HG03045 (cell line): ENCODE results near the gene DBH.

Source experiments
- ATAC-seq: cut with Tn5 transposase; IDR thresholded peaks from one replicate; pipeline ENCODE4 v1.9.1; 2021; ENCODE audit warnings: mild to moderate bottlenecking, moderate library complexity; ENCODE audit not compliant: unreplicated experiment

DBH gene

DNA sequence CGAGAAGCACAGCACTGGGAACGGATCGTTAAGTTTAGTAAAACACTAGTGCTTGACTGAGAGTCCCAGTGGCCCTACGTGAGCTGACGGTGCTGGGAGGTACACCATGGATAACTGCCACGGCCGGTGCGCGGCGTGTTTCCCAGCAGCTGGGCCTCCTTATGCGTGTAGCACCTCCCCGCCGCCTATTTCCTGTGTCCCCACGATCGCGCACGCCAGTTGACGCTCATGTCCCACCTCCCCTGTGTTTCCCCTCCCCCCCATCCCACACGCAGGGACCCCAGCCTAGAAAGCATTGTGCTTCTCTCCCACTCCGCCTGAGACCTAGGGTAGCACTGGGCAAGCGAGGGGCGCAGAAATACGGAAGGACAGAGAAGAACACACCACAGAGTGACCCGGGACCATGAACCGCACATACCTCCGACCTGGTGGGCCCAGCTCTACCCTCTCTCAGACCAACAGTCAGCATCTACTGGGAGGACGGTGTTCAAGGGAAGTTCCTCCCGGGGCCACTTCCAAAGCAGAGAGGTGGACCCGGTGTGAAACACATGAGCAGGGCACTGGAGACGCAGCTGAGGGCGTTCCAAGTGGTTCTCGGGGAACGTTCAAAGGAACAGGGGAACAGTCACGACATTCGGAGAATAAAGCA lies 45.6 kb downstream of the DBH start:
- ATAC-seq, result no peak

DNA sequence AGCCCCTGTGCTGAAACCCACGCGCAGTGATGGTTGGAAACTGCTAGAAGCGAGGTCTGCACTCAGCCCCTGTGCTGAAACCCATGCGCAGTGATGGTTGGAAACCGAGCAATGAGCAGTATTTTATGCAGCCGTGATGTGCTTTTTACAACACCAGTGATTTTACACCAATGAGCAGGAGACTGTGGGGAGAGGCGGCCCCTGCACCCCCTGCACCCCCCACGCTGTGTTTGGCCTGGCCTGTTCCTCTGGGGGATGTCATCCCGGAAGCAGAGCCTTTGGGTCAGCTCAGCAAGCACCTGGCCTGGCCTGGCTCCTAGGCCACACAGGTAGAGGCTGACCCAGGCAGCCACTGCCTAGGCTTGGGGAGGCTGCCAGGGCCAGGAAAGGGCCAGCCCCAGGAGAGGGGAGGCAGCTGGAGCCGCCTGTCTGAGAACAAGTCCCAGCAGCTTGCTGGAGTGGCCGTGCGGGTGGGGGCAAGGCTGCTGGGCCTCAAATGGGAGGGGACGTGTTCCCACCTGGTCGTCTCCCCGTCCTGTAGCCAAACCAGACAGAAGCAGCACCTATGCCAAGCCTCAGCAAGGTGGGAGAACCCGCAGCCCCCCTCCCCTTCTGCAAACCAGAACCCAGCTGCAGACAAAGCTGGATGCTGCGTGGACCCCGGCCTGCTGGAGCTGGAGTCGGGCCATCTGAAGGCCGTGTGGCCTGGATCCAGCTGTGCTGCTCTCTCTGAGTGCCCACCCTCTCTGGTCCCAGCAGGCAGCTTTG lies 46.8 kb downstream of the DBH start:
- no peak for ATAC-seq

DNA sequence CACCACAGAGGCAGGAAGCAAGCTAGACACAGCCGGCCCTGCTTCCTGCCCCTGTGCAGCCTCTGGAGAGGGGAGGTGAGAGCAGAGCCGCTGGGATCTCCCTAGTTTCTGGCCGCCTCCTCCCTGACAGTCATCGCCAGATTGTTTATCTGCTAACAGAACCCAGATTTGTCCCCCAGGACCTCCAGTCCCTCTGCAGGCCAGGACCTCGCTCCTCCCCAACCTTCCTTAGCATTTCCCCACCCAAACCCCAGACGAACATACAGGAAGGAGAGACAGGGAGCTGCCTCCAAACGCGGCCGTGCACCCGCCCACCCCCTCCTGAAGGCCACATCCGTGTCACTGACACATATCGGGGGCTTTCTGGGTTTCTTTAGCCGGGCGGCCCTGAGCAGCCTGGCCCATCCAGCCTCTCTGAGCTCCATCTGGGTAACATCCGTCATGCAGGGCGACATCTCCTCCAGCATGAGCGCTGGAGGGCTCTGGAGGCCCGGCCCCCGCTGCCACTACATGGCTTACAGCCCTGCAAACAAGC lies 47.5 kb downstream of the DBH start:
- ATAC-seq, result no peak

DNA sequence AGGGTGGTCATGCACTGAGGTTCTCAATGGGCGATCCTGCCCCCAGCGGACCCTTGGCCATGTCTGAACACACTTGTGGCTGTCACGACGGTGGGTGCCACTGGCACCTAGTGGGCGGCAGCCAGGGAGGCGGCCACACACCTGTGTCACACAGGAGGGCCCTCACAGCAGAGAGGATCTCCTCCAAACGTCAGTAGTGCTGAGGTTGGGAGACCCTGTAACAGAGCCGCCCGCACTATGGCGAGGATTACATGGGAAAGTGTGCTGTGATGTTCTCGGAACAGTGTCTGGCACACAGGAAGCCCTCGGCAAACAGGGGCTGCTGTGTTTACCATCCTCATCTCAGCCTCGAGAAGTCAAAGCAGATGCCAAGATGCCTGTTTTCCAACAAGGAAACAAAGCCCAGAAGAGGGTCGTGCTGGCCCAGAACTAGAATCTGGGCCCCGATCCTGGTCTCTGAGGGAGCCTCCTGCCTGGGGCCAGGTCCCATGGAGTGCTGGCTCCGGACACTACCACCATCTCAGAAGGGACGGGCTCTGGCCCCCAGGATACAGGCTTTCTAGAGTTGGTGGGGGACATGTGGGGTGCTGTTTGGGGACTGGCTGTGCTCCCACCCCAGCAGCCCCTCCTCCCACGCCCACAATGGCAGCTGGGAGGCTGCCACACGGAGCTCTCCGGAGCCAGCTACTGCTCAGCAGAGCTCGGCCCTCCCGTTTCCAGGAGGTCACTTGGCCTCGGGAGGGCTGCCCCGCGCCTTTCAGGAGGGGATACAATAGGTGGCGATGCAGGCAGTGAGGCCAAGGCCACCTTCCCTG lies 48.2 kb downstream of the DBH start:
- ATAC-seq, result no peak

DNA sequence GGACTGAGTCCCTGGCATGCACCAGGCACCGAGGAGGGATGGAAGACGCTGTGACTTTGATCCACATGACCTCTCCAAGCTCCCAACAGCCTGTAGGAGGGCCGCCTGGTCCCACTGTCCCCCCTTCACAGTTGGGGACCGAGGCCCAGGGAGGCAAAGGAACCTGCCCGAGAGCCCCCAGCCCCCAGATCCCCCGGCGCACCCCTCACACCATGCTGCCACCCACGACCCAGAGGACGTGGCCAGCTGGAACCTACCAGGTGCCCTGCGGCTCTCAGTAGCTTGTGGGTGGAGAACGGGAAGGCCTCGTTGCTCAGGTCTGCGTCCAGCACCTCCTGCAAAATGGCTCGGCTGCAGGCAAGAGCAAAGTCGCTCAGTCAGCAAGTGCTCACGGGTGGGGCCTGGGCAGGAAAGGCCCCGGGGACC lies 48.8 kb downstream of the DBH start:
- no peak for ATAC-seq

DNA sequence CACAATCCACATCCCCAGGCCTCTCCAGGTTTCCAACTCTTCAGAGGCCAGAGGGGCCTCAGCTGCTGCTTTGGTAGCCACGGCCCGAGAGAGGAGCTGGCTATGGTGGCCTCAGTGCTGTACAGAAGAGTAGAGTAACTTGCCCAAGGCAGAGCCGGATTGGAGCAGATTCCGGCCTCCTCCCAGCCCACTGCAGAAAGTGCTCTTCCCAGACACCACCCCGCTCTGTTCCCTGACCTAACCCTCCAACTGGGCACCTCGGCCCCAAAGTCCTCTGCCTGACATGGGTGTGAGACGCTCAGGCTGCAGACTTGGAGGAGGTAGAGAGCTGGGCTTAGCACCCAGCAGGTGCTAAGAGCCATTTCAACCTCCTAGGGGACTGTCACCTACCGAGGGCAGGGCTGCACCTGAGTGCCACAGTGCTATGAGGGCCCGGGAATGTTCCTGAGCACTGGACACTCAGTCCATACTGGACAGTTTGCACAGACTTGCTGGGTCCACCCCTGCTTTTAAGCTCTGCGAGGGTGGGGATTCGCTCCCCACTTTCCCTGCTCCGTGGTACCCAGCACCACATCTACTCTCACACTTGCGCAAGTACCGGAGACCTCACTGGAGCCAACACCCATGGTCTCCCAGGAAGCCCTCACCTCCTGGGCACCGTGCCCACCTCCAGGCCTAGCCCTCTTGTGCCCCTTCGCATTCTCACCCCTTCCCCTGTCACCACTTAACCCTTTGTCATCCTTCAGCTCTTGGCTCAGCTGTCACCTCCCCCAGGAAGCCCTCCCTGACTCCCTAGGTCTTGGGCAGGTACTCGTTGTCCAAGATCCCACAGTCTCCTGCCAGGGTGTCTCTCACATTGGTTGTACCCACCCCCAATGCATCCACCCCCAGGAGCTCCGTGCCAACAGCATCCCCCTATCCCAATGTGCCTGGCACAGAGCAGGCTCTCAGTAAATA lies 49.8 kb downstream of the DBH start:
- no peak for ATAC-seq

DNA sequence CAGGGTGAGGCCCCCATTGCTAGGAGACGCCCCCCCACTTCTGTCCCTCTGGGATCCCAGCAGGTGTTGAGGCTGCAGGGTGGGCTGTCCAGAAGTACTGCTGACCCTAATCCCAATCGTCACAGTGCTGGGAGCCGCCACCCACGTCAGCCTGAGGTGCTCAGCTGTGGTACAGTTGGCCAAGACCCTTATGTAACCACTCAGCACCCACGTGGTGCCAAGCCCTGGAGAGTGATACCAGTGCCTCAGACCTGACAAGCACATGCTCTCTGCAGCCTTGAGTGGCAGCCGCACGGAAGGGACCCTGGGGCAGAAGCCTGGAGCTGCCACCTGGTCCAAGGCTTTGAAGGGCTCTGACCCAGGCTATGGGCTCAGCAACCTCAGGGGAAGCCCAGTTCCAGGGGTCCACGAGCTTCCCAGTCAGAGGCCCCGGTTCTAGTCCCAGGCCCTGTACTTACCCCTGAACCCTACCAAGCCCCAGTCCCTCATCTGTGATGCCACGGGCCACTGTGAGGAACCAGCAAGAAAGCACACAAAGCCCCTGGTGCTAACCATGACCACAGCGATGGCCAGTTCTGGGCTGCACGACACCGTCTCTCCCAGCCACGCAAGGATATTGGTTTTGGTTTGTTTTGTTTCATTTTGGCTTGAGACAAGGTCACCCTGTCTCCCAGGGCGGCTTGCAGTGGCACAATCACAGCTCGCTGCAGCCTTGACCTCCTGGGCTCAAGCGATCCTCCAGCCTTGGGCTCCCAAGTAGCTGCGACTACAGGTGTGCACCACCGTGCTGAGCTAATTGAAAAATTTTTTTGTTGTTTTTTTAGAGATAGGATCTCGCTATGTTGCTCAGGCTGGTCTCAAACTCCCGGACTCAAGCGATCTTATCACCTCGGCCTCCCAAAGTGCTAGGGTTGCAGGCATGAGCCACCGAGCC lies 50.7 kb downstream of the DBH start:
- ATAC-seq, result no peak

DNA sequence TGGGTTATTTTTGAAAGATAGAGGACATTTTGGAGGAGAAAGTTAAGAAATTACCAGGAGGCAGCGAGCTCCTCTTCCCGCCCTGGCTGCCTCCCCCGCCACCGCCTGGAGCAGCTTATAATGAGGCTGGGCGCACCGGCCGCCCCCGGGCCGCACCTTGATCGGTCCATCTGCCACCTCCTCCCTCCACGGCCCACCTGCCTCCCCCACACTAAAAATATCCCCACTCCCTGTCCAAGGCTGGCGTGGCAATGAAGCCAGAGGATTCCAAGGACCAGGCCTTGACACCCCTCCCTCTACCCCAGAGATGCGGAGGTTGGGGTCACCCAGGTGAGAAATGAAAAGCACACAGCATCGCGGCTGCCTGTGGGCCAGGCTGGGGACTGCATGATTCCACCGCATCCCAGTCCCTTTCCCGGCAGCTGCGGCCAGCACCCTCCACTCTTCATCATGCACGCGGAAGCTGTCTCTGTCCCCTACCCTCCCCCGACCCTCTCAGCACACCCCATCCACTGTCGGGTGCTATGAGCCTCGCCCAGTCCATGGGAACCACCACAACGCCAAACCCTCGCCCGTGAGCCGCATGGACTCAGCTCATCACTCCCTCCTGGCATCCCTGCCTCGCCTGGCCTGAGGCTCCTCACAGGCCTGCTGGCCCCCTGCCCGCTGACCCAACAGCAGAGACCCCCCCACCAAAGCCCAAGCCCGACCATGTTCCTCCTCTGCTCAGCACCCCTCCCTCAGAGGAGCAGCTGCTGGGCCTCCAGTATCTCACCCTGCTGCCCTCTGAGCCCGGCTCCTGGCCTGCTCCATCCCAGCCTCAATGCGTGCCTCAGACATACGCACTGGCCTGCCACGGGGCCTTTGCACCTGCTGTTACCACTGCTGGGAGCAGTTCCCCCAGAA lies 51.9 kb downstream of the DBH start:
- no peak for ATAC-seq

DNA sequence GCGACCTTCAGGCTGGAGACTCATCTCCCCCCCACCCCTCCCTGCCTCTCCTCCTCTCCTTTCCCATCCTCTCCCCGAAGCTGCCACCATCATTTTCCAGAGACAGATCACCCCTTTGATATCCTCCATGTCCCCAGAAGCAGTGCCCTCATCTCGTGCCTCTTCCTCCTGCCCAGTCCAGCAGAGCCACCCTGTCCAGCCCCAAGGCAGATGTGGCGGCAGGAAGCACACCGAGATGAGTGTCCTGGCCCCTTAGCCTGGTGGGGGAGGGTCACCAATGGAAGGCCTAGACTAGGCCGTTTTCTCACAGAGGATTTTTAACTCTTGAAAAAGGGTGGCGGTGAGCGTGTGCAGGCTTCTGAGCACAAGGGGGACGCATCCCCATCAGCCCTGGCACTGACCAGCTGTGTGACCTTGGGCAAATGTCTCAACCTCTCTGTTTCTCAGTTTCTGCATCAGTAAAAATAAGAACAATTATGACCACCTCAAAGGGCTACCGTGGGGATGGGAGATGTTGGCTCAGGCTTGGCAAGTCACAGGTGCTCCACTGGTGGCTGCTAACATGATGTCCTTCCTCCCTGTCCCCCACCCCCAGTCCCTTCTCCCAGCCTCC lies 53.1 kb downstream of the DBH start:
- no peak for ATAC-seq

DNA sequence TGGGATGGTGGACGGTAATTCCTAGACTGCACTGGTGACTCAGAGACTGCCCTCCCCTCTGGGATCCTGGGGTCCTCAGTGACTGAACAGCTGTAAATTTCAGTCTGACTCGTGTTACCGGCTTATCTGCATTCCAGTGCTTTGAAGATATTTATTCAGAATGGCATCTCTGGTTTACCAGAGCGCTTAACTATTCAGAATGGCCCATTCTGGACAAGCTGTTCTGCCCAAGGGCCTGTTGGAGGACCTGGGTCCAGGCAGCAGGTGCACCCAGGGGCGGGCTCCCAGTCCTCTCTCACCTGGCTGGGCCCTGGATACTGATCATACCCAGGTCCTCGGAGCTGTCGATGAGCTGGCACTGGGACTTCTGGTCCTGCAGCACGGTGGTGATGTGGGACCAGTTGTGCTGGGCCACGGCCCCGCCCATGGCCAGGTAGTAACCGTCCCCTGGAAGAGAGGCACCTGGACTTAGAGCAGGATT lies 54.0 kb downstream of the DBH start:
- ATAC-seq, result no peak

DNA sequence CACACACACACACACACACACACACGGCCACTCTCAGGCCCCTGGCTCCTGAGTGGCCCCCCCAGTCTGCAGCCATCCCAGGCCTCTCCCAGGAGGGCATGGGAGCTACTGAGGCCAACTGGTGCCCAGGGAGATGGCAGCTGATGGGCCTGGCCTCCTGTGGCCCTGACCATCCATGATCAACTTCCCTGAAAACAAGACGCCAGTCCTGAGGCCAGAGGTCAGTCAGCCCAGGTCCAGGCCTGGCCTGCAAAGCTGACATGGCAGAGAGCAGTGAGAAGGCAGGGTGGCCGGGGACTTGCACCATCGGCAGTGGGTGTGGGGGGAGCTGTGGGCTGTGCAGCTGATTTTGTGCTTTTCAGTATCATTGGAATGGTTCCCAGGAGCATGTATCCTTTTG lies 55.0 kb downstream of the DBH start:
- ATAC-seq, result no peak

DNA sequence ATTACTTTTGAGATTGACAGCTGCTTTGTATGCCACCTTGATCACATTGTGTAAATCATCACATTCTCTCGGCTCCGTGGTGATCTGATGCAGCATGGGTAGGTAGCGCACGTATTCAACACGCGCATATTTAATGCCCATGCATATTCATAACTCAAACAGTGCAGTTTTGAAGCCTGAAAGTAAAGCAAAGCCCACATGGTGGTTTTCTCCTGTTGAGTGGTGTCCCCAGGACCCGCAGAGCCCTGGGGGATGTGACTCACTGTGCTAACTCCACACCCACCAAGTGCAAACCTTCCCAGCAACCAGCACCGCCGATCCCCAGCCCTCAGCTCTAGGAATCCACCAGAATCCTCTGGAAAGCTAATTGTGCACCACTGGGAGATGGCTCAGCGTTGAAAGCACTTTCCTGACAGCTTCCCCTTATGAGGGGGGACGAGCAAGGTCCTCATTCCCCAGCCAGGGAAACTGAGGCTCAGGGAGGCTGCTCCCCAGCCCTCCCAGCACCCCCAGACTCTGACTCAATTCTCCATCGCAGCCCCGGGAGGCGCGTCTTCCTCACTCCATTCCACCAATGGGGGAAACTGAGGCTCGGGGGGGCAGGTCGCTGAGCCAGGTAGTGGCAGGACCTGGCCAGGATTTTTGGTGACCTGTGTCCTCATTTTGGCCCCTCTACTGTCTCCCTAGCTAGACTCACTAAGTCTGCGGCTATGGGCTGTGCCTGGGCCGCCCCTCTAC lies 55.6 kb downstream of the DBH start:
- no peak for ATAC-seq

DNA sequence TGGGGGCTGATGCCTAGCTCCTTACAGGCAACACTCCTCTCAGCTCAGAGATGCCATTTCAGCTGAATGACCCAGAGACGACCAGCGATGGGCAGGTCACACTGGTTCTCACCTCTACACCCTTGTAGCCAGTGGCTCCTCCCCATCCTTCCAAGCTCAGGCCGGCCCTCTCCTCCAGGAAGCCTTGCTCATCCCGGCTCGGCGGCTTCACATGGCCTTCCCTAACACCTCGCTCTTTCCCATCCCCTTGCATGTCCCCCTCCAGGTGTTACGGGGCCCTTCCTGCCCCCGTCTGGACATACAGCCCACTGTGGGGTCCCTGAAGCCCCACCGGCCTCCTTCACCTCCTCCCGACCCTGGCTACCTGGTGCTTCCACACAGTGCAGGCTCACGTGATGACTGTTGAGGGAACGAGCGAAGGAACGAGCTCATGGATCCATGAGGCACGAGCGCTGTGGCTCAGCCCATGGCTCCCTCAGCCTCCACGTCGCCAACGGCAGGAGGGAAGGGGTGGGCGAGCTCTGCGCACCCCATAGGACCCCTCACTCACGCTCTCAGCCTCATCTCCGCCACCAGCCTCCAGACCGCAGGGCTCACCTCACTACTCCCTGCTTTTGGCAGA lies 56.3 kb downstream of the DBH start:
- no peak for ATAC-seq

DNA sequence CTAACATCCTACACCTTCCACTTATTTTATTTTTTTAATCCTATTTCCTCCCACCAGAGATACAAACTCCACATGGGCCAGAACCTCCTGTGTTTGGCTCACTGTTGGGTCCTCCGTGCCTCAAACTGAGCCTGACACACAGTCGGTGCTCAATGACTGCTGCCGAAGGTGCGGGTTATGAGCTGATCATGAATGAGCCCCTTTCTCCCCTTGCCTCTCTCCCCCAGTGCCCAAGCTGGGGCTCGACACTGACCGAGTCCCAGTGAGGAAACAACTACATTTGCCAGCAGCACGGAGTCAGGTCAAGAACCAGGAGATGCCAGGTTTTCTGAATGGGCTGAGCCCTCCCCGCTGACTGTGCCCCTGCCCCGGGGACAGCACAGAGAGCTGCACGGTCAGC lies 57.0 kb downstream of the DBH start:
- ATAC-seq, result no peak

DNA sequence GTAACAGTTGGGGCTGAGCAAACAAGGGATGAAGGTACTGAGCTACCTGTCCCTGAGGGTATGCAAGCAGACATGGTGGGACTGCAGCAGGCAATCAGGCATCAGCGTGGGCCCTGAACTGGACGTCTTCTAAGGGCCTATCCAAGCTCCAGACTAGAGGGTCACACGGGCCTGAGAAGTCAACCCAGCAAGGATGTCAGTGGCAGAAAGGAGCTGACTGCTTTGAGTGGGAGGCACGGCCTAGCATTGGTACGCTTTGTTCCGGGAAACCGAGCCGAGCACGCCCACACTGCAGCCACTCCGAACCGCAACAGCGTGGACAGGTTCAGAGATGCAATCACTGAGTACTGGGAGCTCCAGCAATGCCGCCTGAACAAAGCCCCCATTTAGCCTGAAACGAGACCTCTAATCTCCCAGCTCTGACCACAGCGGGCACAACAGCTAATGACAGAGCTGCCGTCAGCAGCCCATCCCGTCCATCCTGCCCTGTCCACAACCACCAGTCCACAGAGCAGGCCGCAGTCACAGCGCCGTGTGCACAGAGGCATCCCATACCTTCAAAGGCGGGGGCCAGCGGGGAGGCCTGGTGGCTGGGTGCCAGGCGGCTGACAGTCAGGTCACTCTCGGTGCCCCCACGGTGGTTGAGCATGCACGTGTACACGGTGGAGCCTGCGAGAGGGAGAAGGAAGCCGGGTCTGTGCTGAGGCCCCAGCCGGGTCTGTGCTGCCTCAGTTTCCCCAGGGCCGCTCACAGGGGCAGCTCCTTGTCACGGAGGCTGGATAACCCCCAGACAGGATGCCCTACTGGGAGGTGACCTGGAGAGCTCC lies 57.8 kb downstream of the DBH start:
- no peak for ATAC-seq

DNA sequence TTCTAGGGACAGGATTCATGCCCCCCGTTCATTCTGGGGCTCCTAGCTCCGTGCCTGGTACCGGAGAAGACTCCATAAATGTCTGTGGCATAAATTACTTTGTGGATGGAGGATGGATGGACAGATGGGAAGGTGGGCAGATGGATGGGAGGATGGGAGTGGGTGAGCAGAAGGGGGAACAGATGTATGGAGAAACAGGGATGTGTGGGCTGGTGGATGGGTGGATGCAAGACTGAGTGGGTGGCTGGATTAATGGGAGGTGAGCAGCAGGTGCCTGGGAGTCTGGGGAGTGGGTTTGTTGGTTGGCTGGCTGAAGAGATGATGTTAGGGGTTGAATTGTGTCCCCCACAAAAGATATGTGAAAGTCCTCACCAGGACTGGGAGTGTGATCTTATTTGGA lies 58.5 kb downstream of the DBH start:
- no peak for ATAC-seq
